Thoracic aorta (tissue), 2 donors: ENCODE results near the gene PCDHA13. TPM values are rescaled to one million over a fixed set of nuclear protein-coding genes. Genes with fewer than 3 reads are reported as not detected.
"Not testable (repeated sequence)": the region's sequence is repeated elsewhere in the genome, so short reads cannot be mapped to it uniquely, and the experiment has no call there.

Experiments
- ATAC-seq: fragments of 150-250 bp; one replicate; pipeline ENCODE4 v1.8.0; 2017; ENCODE audit warnings: low read depth; ENCODE audit not compliant: insufficient number of reproducible peaks, low FRiP score
- DNase-seq: peaks from one replicate; pipeline ENCODE4 v3.0.0-alpha.2; 2020; ENCODE audit warnings: low spot score
- H3K27ac ChIP-seq, 2 donors: fragments of 200-600 bp; sonication (generic); 1 replicate in 1 of 2; 2 replicates in 1 of 2; pipeline ENCODE4 v1.5.1; 2016; ENCODE audit warnings: mild to moderate bottlenecking in 2 of 2, moderate library complexity in 2 of 2
- H3K27me3 ChIP-seq: fragments of 200-600 bp; sonication (generic); replicated peaks from 2 replicates; pipeline ENCODE4 v1.6.0; 2016; ENCODE audit warnings: mild to moderate bottlenecking; ENCODE audit not compliant: insufficient read depth
- H3K36me3 ChIP-seq: fragments of 200-600 bp; sonication (generic); one replicate; pipeline ENCODE4 v1.5.1; 2016
- H3K4me1 ChIP-seq, 2 donors: fragments of 200-600 bp; sonication (generic); 1 replicate in 1 of 2; 2 replicates in 1 of 2; pipeline versions ENCODE4 v1.5.1 to v1.6.0; 2016; ENCODE audit warnings: low read depth in 2 of 2, mild to moderate bottlenecking in 1 of 2; ENCODE audit not compliant: control insufficient read depth in 1 of 2
- H3K4me3 ChIP-seq: fragments of 200-600 bp; sonication (generic); 2 replicates; pipeline ENCODE4 v1.5.1; 2016; ENCODE audit warnings: mild to moderate bottlenecking
- H3K9me3 ChIP-seq: fragments of 200-600 bp; sonication (generic); 2 replicates; pipeline ENCODE4 v1.5.1; 2016
- total RNA-seq, 2 donors: library from RNA; depleted of rRNA; stranded (reverse); fragments of >200 nt; gene quantifications; one replicate each; pipeline versions ENCODE4 v1.1.0 to v1.2.3, GENCODE V29; 2016
- TF ChIP-seq, protein P1 (sequence below): fragments of 200-600 bp; sonication (generic); IDR thresholded peaks from one replicate; pipeline ENCODE4 v1.5.1; 2019; ENCODE audit warnings: antibody characterized with exemption

Gene PCDHA13
- total RNA-seq, 2 donors from 2014 or later, result 0.54 to 0.56 TPM

DNA sequence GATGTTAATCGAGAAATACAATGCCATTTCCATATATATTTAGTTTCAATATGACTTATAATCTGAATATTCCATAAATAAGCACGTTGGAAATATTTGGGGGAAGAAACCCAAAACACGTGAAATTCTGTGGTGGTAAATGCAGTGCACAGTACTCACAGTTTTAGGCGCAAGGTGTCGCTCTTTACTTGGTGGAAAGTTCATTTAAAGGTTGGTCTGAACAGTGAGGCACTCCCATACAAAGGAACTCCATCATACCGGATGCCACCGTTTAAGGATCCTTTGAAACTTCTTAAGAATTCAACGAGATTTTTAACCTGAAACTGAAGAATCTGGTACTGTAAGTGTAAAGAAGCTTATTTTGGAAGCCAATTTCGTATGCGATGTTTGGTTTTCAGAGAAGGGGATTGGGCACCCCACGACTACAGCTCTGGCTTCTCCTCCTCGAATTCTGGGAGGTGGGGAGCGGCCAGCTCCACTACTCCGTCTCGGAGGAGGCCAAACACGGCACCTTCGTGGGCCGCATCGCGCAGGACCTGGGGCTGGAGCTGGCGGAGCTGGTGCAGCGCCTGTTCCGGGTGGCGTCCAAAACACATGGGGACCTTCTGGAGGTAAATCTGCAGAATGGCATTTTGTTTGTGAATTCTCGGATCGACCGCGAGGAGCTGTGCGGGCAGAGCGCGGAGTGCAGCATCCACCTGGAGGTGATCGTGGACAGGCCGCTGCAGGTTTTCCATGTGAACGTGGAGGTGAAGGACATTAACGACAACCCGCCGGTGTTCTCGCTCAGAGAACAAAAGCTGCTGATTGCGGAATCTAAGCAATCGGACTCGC, 13.0 kb upstream of the PCDHA13 start, which contains the start of gene PCDHA11:
PCDHA11 (plus strand) TSS at position 237 of the 834 bp plus-strand sequence; CDS start at position 384, 147 bp downstream.
- no peaks in the 10 kb centered on the region for H3K4me1 ChIP-seq
- no peaks in the 10 kb centered on the region for H3K36me3 ChIP-seq
- H3K4me3 ChIP-seq, result no peak within 1 kb of the TSS
- H3K9me3 ChIP-seq, result peaks cover 12% of the 10 kb centered on the region
- TF ChIP-seq, protein P1, sequence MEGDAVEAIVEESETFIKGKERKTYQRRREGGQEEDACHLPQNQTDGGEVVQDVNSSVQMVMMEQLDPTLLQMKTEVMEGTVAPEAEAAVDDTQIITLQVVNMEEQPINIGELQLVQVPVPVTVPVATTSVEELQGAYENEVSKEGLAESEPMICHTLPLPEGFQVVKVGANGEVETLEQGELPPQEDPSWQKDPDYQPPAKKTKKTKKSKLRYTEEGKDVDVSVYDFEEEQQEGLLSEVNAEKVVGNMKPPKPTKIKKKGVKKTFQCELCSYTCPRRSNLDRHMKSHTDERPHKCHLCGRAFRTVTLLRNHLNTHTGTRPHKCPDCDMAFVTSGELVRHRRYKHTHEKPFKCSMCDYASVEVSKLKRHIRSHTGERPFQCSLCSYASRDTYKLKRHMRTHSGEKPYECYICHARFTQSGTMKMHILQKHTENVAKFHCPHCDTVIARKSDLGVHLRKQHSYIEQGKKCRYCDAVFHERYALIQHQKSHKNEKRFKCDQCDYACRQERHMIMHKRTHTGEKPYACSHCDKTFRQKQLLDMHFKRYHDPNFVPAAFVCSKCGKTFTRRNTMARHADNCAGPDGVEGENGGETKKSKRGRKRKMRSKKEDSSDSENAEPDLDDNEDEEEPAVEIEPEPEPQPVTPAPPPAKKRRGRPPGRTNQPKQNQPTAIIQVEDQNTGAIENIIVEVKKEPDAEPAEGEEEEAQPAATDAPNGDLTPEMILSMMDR, result no peak
- ATAC-seq (no peak), DNase-seq (no peak)
- H3K27me3 ChIP-seq, result no peaks in the 10 kb centered on the region
- no peak within 1 kb of the TSS for H3K27ac ChIP-seq

DNA sequence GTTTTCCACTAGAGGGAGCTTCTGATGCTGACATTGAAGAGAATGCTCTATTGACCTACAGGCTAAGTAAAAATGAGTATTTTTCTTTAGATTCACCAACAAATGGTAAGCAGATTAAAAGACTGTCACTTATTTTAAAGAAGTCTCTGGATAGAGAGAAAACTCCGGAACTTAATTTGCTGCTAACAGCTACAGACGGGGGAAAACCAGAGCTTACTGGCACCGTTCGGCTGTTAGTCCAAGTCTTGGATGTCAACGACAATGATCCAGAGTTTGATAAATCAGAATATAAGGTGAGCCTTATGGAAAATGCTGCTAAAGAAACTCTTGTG, 12.4 kb upstream of the PCDHA13 start:
- Histone ChIP-seq H3K4me1 (no peaks in the 10 kb centered on the region), H3K27me3 (no peaks in the 10 kb centered on the region), H3K4me3 (no peak overlapping the region), H3K9me3 (peaks cover 12% of the 10 kb centered on the region), H3K36me3 (no peaks in the 10 kb centered on the region), H3K27ac (no peak overlapping the region)
- TF ChIP-seq, protein P1, result no peak
- ATAC-seq, result no peak
- no peak for DNase-seq

DNA sequence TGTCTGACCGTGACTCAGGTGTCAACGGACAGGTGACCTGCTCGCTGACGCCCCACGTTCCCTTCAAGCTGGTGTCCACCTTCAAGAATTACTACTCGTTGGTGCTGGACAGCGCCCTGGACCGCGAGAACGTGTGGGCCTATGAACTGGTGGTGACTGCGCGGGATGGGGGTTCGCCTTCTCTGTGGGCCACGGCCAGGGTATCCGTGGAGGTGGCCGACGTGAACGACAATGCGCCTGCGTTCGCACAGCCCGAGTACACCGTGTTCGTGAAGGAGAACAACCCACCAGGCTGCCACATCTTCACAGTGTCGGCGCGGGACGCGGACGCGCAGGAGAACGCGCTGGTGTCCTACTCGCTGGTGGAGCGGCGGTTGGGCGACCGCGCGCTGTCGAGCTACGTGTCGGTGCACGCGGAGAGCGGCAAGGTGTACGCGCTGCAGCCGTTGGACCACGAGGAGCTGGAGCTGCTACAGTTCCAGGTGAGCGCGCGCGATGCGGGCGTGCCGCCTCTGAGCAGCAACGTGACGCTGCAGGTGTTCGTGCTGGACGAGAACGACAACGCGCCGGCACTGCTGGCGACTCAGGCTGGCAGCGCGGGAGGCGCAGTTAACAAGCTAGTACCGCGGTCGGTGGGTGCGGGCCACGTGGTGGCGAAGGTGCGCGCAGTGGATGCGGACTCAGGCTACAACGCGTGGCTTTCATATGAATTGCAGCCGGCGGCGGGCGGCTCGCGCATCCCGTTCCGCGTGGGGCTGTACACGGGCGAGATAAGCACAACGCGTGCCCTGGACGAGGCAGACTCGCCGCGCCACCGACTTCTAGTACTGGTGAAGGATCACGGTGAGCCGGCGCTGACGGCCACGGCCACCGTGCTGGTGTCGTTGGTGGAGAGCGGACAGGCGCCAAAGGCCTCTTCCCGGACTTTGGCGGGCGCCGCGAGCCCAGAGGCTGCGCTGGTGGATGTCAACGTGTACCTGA, 11.4 kb upstream of the PCDHA13 start:
- no peaks in the 10 kb centered on the region for H3K27me3 ChIP-seq
- TF ChIP-seq, protein P1, result no peak
- no peak for ATAC-seq

DNA sequence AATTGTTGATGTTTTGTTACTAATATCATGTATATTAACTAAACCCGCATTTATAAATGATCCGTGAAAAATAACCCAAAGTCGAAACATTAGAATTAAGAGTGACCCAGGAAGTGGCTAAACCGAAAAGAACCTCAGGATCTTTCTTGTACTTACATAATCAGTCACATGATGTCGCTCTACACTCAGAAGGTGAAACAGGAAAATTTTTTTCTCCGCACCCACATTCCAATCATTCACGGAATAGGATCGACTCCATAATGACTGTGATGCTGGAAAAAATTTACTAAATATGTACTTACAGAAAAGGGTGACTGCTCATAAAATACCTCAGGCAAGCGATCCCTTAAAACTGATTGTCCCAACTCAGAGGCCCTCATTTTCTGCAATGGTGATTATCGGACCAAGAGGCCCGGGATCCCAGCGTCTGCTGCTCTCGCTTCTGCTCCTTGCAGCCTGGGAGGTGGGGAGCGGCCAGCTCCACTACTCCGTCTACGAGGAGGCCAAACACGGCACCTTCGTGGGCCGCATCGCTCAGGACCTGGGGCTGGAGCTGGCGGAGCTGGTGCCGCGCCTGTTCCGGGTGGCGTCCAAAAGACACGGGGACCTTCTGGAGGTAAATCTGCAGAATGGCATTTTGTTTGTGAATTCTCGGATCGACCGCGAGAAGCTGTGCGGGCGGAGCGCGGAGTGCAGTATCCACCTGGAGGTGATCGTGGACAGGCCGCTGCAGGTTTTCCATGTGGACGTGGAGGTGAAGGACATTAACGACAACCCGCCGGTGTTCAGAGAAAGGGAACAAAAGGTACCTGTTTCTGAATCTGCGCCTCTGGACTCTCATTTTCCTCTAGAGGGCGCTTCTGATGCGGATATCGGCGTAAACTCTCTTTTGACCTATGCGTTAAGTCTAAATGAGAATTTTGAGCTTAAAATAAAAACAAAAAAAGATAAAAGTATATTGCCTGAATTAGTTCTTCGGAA, 6.5 kb upstream of the PCDHA13 start, which contains the start of gene PCDHA12:
PCDHA12 (plus strand) TSS at position 224 of the 981 bp plus-strand sequence; CDS start at position 389, 165 bp downstream.
- H3K4me1 ChIP-seq, result no peaks in the 10 kb centered on the region
- no peak within 1 kb of the TSS for H3K27ac ChIP-seq
- H3K9me3 ChIP-seq, result peaks cover 16% of the 10 kb centered on the region
- ATAC-seq, result no peak
- no peaks in the 10 kb centered on the region for H3K27me3 ChIP-seq
- H3K36me3 ChIP-seq, result no peaks in the 10 kb centered on the region
- TF ChIP-seq, protein P1, result no peak
- peak within 1 kb of the TSS; percentile 14 for H3K4me3 ChIP-seq
- DNase-seq, result no peak

More for the DNA sequence above, 11.4 kb upstream of the PCDHA13 start:
- DNase-seq, result no peak
- H3K27ac ChIP-seq, result no peak overlapping the region
- H3K9me3 ChIP-seq, result peaks cover 12% of the 10 kb centered on the region
- no peaks in the 10 kb centered on the region for H3K36me3 ChIP-seq
- no peak overlapping the region for H3K4me3 ChIP-seq
- H3K4me1 ChIP-seq, result no peaks in the 10 kb centered on the region

DNA sequence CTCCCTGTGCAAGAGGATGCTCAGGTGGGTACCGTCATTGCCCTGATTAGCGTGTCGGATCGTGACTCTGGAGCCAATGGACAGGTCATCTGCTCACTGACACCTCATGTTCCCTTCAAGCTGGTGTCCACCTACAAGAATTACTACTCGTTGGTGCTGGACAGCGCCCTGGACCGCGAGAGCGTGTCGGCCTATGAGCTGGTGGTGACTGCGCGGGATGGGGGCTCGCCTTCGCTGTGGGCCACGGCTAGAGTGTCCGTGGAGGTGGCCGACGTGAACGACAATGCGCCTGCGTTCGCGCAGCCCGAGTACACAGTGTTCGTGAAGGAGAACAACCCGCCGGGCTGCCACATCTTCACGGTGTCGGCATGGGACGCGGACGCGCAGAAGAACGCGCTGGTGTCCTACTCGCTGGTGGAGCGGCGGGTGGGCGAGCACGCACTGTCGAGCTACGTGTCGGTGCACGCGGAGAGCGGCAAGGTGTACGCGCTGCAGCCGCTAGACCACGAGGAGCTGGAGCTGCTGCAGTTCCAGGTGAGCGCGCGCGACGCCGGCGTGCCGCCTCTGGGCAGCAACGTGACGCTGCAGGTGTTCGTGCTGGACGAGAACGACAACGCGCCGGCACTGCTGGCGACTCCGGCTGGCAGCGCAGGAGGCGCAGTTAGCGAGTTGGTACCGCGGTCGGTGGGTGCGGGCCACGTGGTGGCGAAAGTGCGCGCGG, 5.2 kb upstream of the PCDHA13 start:
- H3K4me1 ChIP-seq, ATAC-seq, H3K27me3 ChIP-seq, H3K27ac ChIP-seq, DNase-seq, H3K4me3 ChIP-seq, H3K36me3 ChIP-seq: not testable (repeated sequence)
- H3K9me3 ChIP-seq, result peaks cover 16% of the 10 kb centered on the region
